ENCODE measurements around the gene FRRS1L.

Gene FRRS1L

GRCh38 chr9:109190151-109190550 lies 23.1 kb upstream of the FRRS1L start:
- H3K4me3 ChIP-seq (ENCODE audit: low read depth, low read length) = no peak overlapping the region
- no peak for DNase-seq (ENCODE audit: low read depth)
- no peak for TF ChIP-seq CTCF (IDR thresholded peaks at IDR 0.05; ENCODE audit: control insufficient read depth, extremely low read depth, insufficient read depth)

GRCh38 chr9:109186857-109187520 lies 19.9 kb upstream of the FRRS1L start:
- TF ChIP-seq CTCF (IDR thresholded peaks at IDR 0.05; ENCODE audit: control insufficient read depth, extremely low read depth, insufficient read depth) = no peak
- no peak for DNase-seq (ENCODE audit: low read depth)

GRCh38 chr9:109182940-109183798 lies 16.1 kb upstream of the FRRS1L start:
- DNase-seq (ENCODE audit: low read depth) = peak; percentile 21
- no peak overlapping the region for H3K4me3 ChIP-seq (ENCODE audit: low read depth, low read length)
- TF ChIP-seq CTCF (IDR thresholded peaks at IDR 0.05; ENCODE audit: control insufficient read depth, extremely low read depth, insufficient read depth) = peak; percentile 69

More at GRCh38 chr9:109186857-109187520, 19.9 kb upstream of the FRRS1L start:
- H3K4me3 ChIP-seq (ENCODE audit: low read depth, low read length) = no peak overlapping the region

- no peak overlapping the region for H3K4me3 ChIP-seq (ENCODE audit: low read depth, low read length)
- no peak for DNase-seq (ENCODE audit: low read depth)
- no peak for TF ChIP-seq CTCF (IDR thresholded peaks at IDR 0.05; ENCODE audit: control insufficient read depth, extremely low read depth, insufficient read depth)
Observed at GRCh38 chr9:109182550-109182939, 15.5 kb upstream of the FRRS1L start.

GRCh38 chr9:109181284-109181683 lies 14.2 kb upstream of the FRRS1L start:
- no peak overlapping the region for H3K4me3 ChIP-seq (ENCODE audit: low read depth, low read length)
- DNase-seq (ENCODE audit: low read depth) = no peak
- TF ChIP-seq CTCF (IDR thresholded peaks at IDR 0.05; ENCODE audit: control insufficient read depth, extremely low read depth, insufficient read depth) = no peak

- H3K4me3 ChIP-seq (ENCODE audit: low read depth, low read length) = no peak overlapping the region
- TF ChIP-seq CTCF (IDR thresholded peaks at IDR 0.05; ENCODE audit: control insufficient read depth, extremely low read depth, insufficient read depth) = no peak
- DNase-seq (ENCODE audit: low read depth) = no peak
Observed at GRCh38 chr9:109179801-109180523, 12.9 kb upstream of the FRRS1L start.

Data from LNCaP clone FGC (cell line).